Embryonic facial prominence (tissue), 1 donor: ENCODE measurements around the gene ASB15.
A peak's percentile ranks its signal among the peaks of the same experiment; 100 is the strongest.
"Not testable (repeated sequence)": the region's sequence is repeated elsewhere in the genome, so short reads cannot be mapped to it uniquely, and the experiment has no call there.

Source experiments
- DNase-seq: peaks from one replicate; pipeline ENCODE4 v3.0.0-alpha.2; 2016; ENCODE audit errors: extremely low spot score

Gene ASB15

GRCh38 chr7:123598657-123599056 is 3.0 kb upstream of the ASB15 start:
- no peak for DNase-seq

- no peak for DNase-seq
Measured at GRCh38 chr7:123599766-123600165, 1.9 kb upstream of the ASB15 start.

- no peak for DNase-seq
Measured at GRCh38 chr7:123600876-123601275, 745 bp upstream of the ASB15 start.

DNA sequence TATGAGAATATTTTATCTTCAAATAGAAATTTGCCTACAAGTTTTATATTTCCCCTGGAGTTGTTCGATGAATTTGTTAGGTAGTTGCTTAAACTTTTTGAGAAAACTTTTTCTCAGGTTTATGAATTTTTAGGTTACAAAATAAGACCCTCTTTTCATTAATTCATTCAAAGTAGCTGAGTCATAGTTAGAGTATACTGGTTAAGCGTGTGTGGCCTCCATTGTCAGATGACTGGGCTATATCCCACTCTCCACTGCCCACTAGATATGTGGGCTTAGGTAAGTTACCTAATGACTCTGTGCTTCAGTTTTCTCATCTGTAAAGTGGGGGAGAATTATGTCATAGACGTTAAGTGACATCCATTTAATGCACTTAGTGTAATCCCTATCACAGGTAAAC is 1.0 kb downstream of the ASB15 start:
- no peak for DNase-seq

DNA sequence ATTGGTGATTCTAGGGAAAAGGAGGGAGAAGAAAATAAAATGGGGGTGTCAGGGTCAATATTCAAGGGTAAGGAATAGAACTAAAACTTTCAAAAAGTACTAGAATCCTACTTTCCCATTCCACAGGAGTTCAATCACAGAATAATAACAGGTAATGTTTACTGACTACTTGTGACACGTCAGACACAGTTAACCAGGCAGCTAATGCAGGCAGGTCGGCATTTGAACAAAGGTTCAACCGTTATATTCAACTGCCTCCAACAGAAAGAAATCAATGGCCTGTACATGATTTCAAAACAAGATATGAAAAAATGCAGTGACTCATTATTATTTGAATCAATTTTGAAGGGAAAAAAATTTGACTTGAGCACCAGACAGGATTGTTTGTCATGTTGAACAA is 3.1 kb downstream of the ASB15 start:
- no peak for DNase-seq

- DNase-seq: no peak
Measured at GRCh38 chr7:123607423-123607975, 5.9 kb downstream of the ASB15 start.

GRCh38 chr7:123608991-123609882 is 7.6 kb downstream of the ASB15 start:
- DNase-seq: no peak

GRCh38 chr7:123609883-123610239 is 8.2 kb downstream of the ASB15 start:
- no peak for DNase-seq

GRCh38 chr7:123612024-123612423 is 10.4 kb downstream of the ASB15 start:
- no peak for DNase-seq

DNA sequence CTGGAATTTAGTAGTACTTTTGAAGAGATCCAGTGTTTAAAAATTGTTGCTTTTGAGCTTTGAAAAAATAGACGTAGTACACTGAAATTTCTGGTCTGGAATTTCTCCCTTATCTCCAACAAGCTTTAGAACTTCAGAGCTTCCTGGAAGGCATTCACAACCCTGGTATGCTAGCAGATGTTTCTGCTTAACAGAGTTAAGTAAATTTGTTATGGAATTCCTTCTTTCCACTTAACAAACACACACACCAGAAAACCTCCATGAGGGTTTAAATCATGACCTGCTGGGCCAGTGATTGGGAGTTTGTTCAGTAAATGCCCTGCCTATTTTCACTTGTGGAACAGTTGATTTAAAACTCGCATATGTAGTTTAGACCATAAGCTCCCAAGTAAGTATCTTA is 13.7 kb downstream of the ASB15 start:
- DNase-seq: peak; percentile 29

- no peak for DNase-seq
Measured at GRCh38 chr7:123616223-123616622, 14.6 kb downstream of the ASB15 start.

DNA sequence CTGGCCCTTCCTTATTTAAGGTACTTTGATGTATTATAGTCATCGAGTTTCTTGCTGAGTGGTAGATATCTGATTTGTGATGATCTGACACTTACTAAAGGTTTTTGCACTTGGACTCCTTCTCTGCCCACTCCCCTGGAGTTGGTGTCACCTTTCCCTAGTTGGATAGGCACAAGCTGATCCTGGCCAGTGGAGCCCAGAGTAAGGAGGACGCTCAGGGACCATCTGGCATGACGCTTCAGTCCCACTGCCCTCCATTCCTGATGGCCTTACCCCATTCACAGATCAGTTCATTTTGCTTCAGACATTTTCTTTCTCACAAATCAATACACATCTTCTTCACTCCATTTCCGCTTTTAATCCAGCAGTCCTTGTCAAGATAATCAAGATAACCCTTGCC is 20.1 kb downstream of the ASB15 start:
- no peak for DNase-seq

GRCh38 chr7:123622660-123623386 is 21.2 kb downstream of the ASB15 start:
- no peak for DNase-seq

DNA sequence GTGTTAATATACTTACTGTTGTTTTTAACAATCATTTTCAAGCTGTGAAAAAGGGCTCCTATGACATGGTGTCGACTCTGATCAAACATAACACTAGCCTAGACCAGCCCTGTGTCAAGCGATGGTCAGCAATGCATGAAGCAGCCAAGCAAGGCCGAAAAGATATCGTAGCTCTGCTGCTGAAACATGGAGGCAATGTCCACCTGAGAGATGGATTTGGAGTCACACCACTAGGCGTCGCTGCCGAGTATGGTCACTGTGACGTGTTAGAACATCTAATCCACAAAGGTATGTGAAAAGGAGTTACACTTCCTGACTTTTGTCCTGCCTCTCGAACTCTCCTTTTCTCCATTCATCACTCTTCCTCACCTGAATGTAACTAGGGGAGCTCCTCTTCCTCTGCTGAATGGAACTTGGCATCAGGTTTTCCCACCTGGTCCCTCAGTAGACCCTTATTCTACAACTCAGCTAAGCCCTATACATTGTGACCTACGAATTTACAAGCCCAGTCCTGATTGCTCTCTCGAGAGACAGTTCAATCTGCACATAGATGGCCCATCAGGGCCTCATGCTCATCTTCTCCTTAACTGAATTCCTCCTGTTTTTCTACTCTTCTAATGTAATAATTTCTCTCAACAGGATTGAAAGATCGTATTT is 23.0 kb downstream of the ASB15 start:
- no peak for DNase-seq

DNA sequence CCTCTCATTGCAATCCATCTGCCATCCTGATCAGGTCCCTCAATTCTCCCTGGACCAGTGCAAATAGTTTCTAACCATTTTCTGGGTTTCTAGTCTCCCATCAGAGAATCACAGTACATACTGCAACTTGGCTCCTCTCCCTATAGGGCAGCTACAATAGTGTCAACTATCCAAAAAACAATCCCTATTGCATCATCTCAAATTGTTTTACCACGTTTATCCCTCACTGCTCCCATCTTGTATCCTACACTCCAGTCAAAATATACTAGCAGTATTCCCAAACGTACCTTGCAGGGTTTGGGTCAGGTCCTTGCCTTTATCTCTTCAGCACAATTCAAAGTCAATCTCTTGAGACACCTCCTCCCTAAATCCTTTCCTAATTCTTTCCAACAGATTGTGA is 23.6 kb downstream of the ASB15 start:
- no peak for DNase-seq

GRCh38 chr7:123627851-123628250 is 26.2 kb downstream of the ASB15 start:
- no peak for DNase-seq

- no peak for DNase-seq
Measured at GRCh38 chr7:123628829-123629228, 27.2 kb downstream of the ASB15 start.

DNA sequence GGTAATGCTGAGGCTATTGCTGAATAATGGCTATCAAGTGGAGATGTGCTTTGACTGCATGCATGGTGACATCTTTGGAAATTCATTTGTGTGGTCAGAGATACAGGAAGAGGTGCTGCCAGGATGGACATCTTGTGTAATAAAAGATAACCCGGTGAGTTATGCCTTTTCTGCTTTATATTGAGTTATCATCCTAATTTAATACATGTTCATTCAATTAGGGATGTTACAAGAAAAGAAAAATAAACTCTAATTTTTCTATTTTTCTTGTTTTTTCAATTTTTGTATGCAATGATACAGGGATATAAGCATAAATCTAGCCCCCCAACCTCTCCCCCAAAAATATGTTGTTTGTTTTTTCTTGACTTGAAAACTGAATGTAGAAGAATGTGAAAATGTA is 27.7 kb downstream of the ASB15 start:
- DNase-seq: no peak

DNA sequence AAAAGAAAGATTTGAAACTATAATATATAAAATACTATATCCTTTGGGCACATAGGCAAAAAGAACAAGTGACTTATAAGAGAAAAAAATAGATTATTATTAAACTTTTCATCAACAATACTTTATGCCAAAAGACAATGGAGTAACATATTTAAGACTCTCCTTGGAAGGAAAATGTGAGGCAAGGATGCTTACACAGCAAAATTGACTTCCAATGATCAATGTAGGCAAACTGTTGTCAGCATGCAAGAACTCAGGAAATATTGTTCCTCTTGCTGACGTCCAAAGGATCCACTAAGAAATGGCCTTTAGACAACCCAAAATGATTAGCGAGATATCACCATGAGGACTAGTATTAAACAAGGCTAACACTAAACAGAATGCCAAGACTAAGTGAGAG is 31.2 kb downstream of the ASB15 start:
- no peak for DNase-seq

DNA sequence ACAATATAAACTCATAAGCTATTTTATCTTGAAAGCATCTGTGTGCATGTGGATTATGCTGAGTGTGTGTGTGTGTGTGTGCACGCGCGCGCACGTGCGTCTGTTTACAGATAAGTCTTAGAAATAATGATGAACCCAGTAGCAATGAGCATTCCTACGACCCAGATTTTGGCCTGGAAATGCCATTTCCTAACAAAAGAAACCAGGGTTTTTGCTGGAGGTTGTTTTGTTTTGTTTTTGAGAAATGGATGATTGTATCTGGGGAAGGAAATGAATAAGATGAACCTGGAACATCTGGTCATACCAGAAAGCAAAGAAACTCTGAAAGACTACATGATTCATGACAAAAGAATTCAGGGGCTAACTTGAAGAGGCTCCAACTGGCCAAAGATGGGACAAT is 31.9 kb downstream of the ASB15 start:
- no peak for DNase-seq

GRCh38 chr7:123634011-123634573 is 32.5 kb downstream of the ASB15 start:
- not testable (repeated sequence) for DNase-seq
